Activated CD4-positive, alpha-beta T cell treated with anti-CD3 and anti-CD28 coated beads, Interleukin-2, amount 10 ng/mL, durations not matched to agents 7 days and 5 days (primary cell): ENCODE data around the gene EPHA8. TPM values are rescaled to one million over a fixed set of nuclear protein-coding genes. Genes with fewer than 3 reads are reported as not detected.

Experiments used
- CTCF ChIA-PET: fragments of 350-600 bp; sonication (Branson Sonifier 250); formaldehyde crosslinking; loops from one replicate; lab custom pipeline; 2021; ENCODE audit warnings: antibody characterized with exemption; lab: Charles Lee
- POLR2A ChIA-PET: fragments of 350-600 bp; sonication (Branson Sonifier 250); formaldehyde crosslinking; loops from one replicate; lab custom pipeline; 2021; ENCODE audit warnings: antibody characterized with exemption; lab: Charles Lee
- DNase-seq: peaks from one replicate; pipeline ENCODE4 v3.0.0-alpha.2; 2020
- H3K27ac Mint-ChIP-seq: one replicate; pipeline ENCODE4 v1.8.0; 2021; ENCODE audit warnings: mild to moderate bottlenecking, moderate library complexity, mixed read lengths
- H3K27me3 Mint-ChIP-seq: one replicate; pipeline ENCODE4 v1.8.0; 2021; ENCODE audit warnings: mixed read lengths
- H3K36me3 Mint-ChIP-seq: one replicate; pipeline ENCODE4 v1.8.0; 2021; ENCODE audit warnings: low read depth, mixed read lengths
- H3K4me1 Mint-ChIP-seq: one replicate; pipeline ENCODE4 v1.8.0; 2021; ENCODE audit warnings: mixed read lengths
- H3K4me3 Mint-ChIP-seq: one replicate; pipeline ENCODE4 v1.8.0; 2021; ENCODE audit warnings: mild to moderate bottlenecking, moderate library complexity, mixed read lengths
- H3K9me3 Mint-ChIP-seq: one replicate; pipeline ENCODE4 v1.8.0; 2021; ENCODE audit warnings: mixed read lengths
- total RNA-seq, 2 experiments: library from RNA; stranded (reverse); gene quantifications; one replicate each; pipeline ENCODE4 v1.2.3, GENCODE V29; 2021

The EPHA8 gene
- total RNA-seq, 2 experiments from 2014 or later, result not detected

DNA sequence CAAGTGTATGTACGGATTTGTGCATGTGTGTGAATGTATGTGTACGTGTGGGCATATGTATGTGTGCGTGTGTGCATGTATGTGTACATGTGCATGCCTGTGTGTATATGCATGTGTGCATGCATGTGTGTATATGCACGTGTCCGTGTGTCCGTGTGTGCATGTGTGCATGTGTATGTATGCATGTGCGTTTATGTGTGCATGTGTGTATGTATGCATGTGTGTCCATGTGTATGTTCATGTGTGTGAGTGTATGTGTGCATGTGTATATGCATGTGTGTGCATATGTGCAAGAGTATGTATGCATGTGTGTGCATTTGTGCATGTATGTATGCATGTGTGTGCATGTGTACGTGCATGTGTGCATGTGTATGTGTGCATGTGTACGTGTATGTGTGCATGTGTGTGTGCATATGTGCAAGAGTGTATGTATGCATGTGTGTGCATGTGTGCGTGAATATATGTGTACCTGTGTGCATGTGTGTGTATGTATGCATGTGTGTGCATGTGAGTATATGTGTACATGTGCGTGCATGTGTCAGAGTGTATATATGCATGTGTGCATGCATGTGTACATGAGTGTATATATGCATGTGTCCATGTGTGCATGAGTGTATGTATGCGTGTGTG, 15.6 kb downstream of the EPHA8 start:
- H3K4me3 Mint-ChIP-seq, result no peak overlapping the region
- no peak for DNase-seq
- CTCF ChIA-PET, result no interaction called here
- POLR2A ChIA-PET, result no interaction called here
- no peaks in the 10 kb centered on the region for H3K27me3 Mint-ChIP-seq
- peaks cover 4% of the 10 kb centered on the region for H3K36me3 Mint-ChIP-seq
- no peaks in the 10 kb centered on the region for H3K4me1 Mint-ChIP-seq
- peaks cover 24% of the 10 kb centered on the region for H3K9me3 Mint-ChIP-seq
- no peak overlapping the region for H3K27ac Mint-ChIP-seq

- Mint-ChIP-seq H3K4me1 (no peaks in the 10 kb centered on the region), H3K9me3 (peaks cover 24% of the 10 kb centered on the region), H3K27me3 (no peaks in the 10 kb centered on the region), H3K4me3 (no peak overlapping the region), H3K36me3 (peaks cover 4% of the 10 kb centered on the region), H3K27ac (no peak overlapping the region)
- ChIA-PET POLR2A (no interaction called here), CTCF (no interaction called here)
- DNase-seq, result no peak
Observed at GRCh38 chr1:22579541-22580155, 16.4 kb downstream of the EPHA8 start.

- no peak for DNase-seq
- Mint-ChIP-seq H3K27me3 (no peaks in the 10 kb centered on the region), H3K9me3 (peaks cover 16% of the 10 kb centered on the region), H3K27ac (no peak overlapping the region), H3K36me3 (peaks cover 4% of the 10 kb centered on the region), H3K4me3 (no peak overlapping the region), H3K4me1 (no peaks in the 10 kb centered on the region)
- CTCF ChIA-PET, result no interaction called here
- POLR2A ChIA-PET, result no interaction called here
Observed at GRCh38 chr1:22582661-22583635, 19.7 kb downstream of the EPHA8 start.

- Mint-ChIP-seq H3K9me3 (peaks cover 5% of the 10 kb centered on the region), H3K36me3 (no peaks in the 10 kb centered on the region), H3K4me1 (no peaks in the 10 kb centered on the region), H3K27me3 (no peaks in the 10 kb centered on the region), H3K27ac (no peak overlapping the region), H3K4me3 (no peak overlapping the region)
- ChIA-PET POLR2A (no interaction called here), CTCF (no interaction called here)
- no peak for DNase-seq
Observed at GRCh38 chr1:22584001-22584562, 20.8 kb downstream of the EPHA8 start.

GRCh38 chr1:22584970-22585369, 21.7 kb downstream of the EPHA8 start:
- Mint-ChIP-seq H3K27ac (no peak overlapping the region), H3K4me1 (no peaks in the 10 kb centered on the region), H3K4me3 (no peak overlapping the region), H3K27me3 (no peaks in the 10 kb centered on the region), H3K36me3 (no peaks in the 10 kb centered on the region), H3K9me3 (no peaks in the 10 kb centered on the region)
- ChIA-PET POLR2A (no interaction called here), CTCF (interaction anchor here (1.1 kb wide), 1 partner anchor 855 kb away, joined by 3 read pairs; no protein-coding TSS in a partner anchor)
- no peak for DNase-seq

DNA sequence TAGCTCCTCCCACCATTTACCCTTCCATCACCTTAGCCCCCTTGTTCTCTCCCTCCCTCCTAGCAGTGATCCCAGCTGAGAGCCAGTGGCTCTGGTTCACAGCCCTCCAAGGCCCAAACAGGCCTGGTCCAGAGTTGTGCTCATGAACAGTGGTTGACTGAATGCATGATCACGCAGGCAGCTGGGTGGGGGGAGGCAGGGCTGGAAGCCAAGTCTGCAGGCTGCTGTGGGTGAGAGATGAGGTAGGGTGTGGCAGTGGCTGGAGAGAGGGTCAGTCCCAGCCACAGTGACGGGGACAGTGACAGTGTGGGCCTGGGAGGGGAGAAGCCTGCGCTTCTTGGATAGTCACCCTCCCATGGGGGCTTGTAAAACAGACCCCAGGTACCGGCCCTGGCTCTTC, 22.2 kb downstream of the EPHA8 start:
- Mint-ChIP-seq H3K27me3 (no peaks in the 10 kb centered on the region), H3K36me3 (no peaks in the 10 kb centered on the region), H3K9me3 (no peaks in the 10 kb centered on the region), H3K27ac (no peak overlapping the region), H3K4me1 (no peaks in the 10 kb centered on the region), H3K4me3 (no peak overlapping the region)
- POLR2A ChIA-PET, result no interaction called here
- CTCF ChIA-PET, result interaction anchor here (1.1 kb wide), 1 partner anchor 856 kb away, joined by 3 read pairs; no protein-coding TSS in a partner anchor
- no peak for DNase-seq

DNA sequence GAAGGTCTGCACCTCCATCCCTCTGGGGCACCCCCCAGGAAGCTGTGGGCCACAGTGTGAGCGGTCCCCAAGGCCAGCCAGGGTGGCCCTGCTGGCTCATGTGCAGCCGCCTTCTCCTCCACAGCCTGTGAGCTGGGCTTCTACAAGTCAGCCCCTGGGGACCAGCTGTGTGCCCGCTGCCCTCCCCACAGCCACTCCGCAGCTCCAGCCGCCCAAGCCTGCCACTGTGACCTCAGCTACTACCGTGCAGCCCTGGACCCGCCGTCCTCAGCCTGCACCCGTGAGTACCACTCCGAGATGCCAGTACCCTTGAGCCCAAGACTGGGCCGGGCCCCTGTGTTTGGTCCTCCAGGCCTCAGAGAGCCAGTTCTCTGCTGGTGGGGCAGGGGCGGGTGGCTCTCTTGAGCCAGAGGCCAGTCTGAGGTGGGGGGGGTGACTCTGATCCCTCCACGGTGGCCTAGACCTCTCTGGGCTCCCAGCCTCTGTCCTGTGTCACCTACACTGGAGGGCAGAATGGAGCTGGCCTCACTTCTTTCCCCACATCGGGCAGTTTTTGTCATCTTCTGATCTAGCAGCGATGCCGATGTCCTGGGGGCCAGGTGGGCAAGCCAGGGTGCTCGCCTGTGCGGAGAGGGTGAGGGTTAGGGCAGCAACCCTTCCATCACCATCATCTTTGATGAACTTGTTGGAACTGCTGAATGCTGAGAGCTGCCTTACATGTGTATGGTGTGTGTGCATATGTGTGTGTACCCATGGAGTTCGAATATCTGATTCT, 23.3 kb downstream of the EPHA8 start:
- Mint-ChIP-seq H3K9me3 (no peaks in the 10 kb centered on the region), H3K4me3 (no peak overlapping the region), H3K27ac (no peak overlapping the region), H3K36me3 (no peaks in the 10 kb centered on the region), H3K27me3 (no peaks in the 10 kb centered on the region), H3K4me1 (no peaks in the 10 kb centered on the region)
- POLR2A ChIA-PET, result no interaction called here
- CTCF ChIA-PET, result interaction anchor here (0.5 kb wide), 1 partner anchor 312 kb away, joined by 3 read pairs; no protein-coding TSS in a partner anchor
- no peak for DNase-seq

DNA sequence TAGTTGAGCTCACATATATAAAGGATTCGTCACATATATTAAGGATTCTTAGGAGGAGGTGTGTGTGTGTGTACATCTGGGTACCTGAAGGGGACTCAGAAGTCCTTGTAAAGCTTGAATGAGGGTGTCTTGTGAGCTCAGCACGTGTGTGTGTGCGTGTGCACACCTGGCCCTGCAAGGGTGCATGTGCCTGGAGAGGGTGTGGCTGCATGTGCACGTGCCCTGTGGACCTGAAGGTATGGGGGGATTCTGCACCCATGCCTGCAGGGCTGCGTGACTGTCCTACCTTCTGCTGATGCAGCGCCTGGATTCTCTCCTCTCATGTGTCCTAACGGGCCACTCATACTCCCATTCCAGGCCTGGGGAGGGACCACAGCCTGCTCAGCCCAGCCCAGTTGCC, 24.0 kb downstream of the EPHA8 start:
- ChIA-PET POLR2A (no interaction called here), CTCF (no interaction called here)
- H3K36me3 Mint-ChIP-seq, result no peaks in the 10 kb centered on the region
- no peaks in the 10 kb centered on the region for H3K27me3 Mint-ChIP-seq
- no peak overlapping the region for H3K4me3 Mint-ChIP-seq
- no peak for DNase-seq
- no peaks in the 10 kb centered on the region for H3K9me3 Mint-ChIP-seq
- no peaks in the 10 kb centered on the region for H3K4me1 Mint-ChIP-seq
- H3K27ac Mint-ChIP-seq, result no peak overlapping the region

DNA sequence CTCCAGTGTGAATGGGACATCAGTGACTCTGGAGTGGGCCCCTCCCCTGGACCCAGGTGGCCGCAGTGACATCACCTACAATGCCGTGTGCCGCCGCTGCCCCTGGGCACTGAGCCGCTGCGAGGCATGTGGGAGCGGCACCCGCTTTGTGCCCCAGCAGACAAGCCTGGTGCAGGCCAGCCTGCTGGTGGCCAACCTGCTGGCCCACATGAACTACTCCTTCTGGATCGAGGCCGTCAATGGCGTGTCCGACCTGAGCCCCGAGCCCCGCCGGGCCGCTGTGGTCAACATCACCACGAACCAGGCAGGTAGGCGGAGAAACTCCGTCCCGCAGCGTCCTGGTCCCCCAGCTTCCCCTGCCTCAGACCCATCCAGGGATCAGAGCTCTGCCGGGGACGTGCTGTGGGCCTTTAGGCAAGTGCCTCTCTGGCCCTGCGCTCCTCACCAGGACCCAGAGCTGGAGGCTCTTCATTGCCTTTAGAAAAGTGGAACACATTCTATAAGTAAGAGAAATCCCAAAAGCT, 25.7 kb downstream of the EPHA8 start:
- Mint-ChIP-seq H3K4me1 (no peaks in the 10 kb centered on the region), H3K9me3 (no peaks in the 10 kb centered on the region), H3K4me3 (no peak overlapping the region), H3K27ac (no peak overlapping the region), H3K36me3 (no peaks in the 10 kb centered on the region), H3K27me3 (no peaks in the 10 kb centered on the region)
- CTCF ChIA-PET, result no interaction called here
- DNase-seq, result no peak
- POLR2A ChIA-PET, result no interaction called here

DNA sequence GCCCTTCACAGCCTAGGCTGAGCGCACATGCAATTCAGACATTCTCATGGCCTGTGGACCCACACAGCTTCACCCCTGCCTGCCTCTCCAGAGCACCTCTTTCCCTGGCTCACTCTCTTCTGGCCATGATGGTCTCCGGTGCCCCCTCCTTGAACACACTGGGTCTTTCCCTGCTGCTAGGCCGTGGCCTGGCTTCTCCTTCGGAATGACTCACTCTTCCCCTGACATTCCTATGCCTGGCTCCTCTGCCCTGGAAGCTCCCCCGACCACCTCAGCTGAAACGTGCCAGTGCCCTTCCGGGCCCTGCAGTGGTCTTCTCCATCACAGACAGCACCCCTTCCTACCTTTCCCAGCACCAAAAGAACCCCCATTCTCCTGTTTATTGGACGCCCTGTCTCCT, 28.3 kb downstream of the EPHA8 start:
- no peak overlapping the region for H3K4me3 Mint-ChIP-seq

GRCh38 chr1:22592051-22592450, 28.8 kb downstream of the EPHA8 start:
- ChIA-PET CTCF (interaction anchor here (0.6 kb wide), 1 partner anchor 34 kb away, joined by 3 read pairs; no protein-coding TSS in a partner anchor), POLR2A (no interaction called here)
- no peaks in the 10 kb centered on the region for H3K4me1 Mint-ChIP-seq
- no peaks in the 10 kb centered on the region for H3K9me3 Mint-ChIP-seq
- no peak overlapping the region for H3K4me3 Mint-ChIP-seq
- no peak for DNase-seq
- no peaks in the 10 kb centered on the region for H3K36me3 Mint-ChIP-seq
- no peaks in the 10 kb centered on the region for H3K27me3 Mint-ChIP-seq
- no peak overlapping the region for H3K27ac Mint-ChIP-seq

More for the DNA sequence above, 28.3 kb downstream of the EPHA8 start:
- Mint-ChIP-seq H3K36me3 (no peaks in the 10 kb centered on the region), H3K4me1 (no peaks in the 10 kb centered on the region), H3K27me3 (no peaks in the 10 kb centered on the region), H3K27ac (no peak overlapping the region), H3K9me3 (no peaks in the 10 kb centered on the region)
- no peak for DNase-seq
- ChIA-PET POLR2A (no interaction called here), CTCF (interaction anchor here (0.6 kb wide), 2 partner anchors 34 to 227 kb away, joined by 3 read pairs; no protein-coding TSS in a partner anchor)
